Fibroblast of lung (primary cell): Measurements from ENCODE around the gene CTNND2. TPM values are rescaled to one million over a fixed set of nuclear protein-coding genes. Genes with fewer than 3 reads are reported as not detected.

Experiments
- DNase-seq, 2 donors: peaks; one replicate each; pipeline versions ENCODE4 v3.0.0 to v3.0.0-alpha.2; 2010; ENCODE audit warnings: low read depth in 2 of 2
- H2AFZ ChIP-seq: 2 replicates; pipeline ENCODE4 v1.5.1; 2012; ENCODE audit warnings: low read length, control low read depth, inconsistent platforms
- H3K27ac ChIP-seq: 2 replicates; pipeline ENCODE4 v1.5.1; 2011; ENCODE audit warnings: low read length, control low read depth; ENCODE audit not compliant: insufficient read depth
- H3K27me3 ChIP-seq: 2 replicates; pipeline ENCODE4 v1.5.1; 2011; ENCODE audit warnings: mild to moderate bottlenecking, low read length; ENCODE audit not compliant: control insufficient read depth, insufficient read depth
- H3K36me3 ChIP-seq: 2 replicates; pipeline ENCODE4 v1.5.1; 2011; ENCODE audit warnings: low read length; ENCODE audit not compliant: control insufficient read depth, insufficient read depth
- H3K4me1 ChIP-seq: 2 replicates; pipeline ENCODE4 v1.5.1; 2011; ENCODE audit warnings: low read length; ENCODE audit not compliant: control insufficient read depth, insufficient read depth; ENCODE audit errors: extremely low read depth
- H3K4me2 ChIP-seq: 2 replicates; pipeline ENCODE4 v1.5.1; 2011; ENCODE audit warnings: low read length, control low read depth; ENCODE audit not compliant: insufficient read depth; ENCODE audit errors: extremely low read depth
- H3K4me3 ChIP-seq, 4 experiments: fragments of 200-600 bp in 1 of 4; sonication (generic) in 1 of 4; replicated peaks in 1 of 4; 2 replicates each; pipeline ENCODE4 v1.5.1; 2011 to 2016; ENCODE audit warnings: low read length in 4 of 4, low read depth in 3 of 4, mild to moderate bottlenecking in 3 of 4, control low read depth in 2 of 4, inconsistent platforms in 1 of 4, mixed read lengths in 1 of 4; ENCODE audit not compliant: insufficient read depth in 1 of 4; ENCODE audit errors: control extremely low read depth in 1 of 4
- H3K79me2 ChIP-seq: 2 replicates; pipeline ENCODE4 v1.5.1; 2012; ENCODE audit warnings: mild to moderate bottlenecking, low read length, inconsistent platforms; ENCODE audit not compliant: control insufficient read depth, insufficient read depth
- H3K9ac ChIP-seq: 2 replicates; pipeline ENCODE4 v1.5.1; 2011; ENCODE audit warnings: mild to moderate bottlenecking, low read length, control low read depth; ENCODE audit not compliant: insufficient read depth
- H3K9me3 ChIP-seq: 2 replicates; pipeline ENCODE4 v1.5.1; 2012; ENCODE audit warnings: low read depth, low read length; ENCODE audit not compliant: control insufficient read depth, insufficient read depth
- H4K20me1 ChIP-seq: 2 replicates; pipeline ENCODE4 v1.5.1; 2011; ENCODE audit warnings: low read length; ENCODE audit not compliant: control insufficient read depth, insufficient read depth; ENCODE audit errors: extremely low read depth
- CTCF ChIP-seq, 2 donors: IDR thresholded peaks in 1 of 2; conservative IDR thresholded peaks in 1 of 2; 1 replicate in 1 of 2; 2 replicates in 1 of 2; pipeline ENCODE4 v1.5.1; 2011 to 2012; ENCODE audit warnings: low read length in 2 of 2, control low read depth in 1 of 2, inconsistent platforms in 1 of 2, low read depth in 1 of 2, mild to moderate bottlenecking in 1 of 2
- EZH2 ChIP-seq: IDR thresholded peaks from 2 replicates; pipeline ENCODE4 v1.5.1; 2012; ENCODE audit warnings: low read length, control low read depth, mild to moderate bottlenecking; ENCODE audit errors: missing control alignments
- polyA plus RNA-seq, 2 donors: library from polyadenylated mRNA; depleted of rRNA in 1 of 2; stranded (reverse) in 1 of 2; unstranded in 1 of 2; fragments of >200 nt; gene quantifications; 2 replicates each; pipeline ENCODE4 v1.2.1, GENCODE V29; 2011 to 2012; ENCODE audit warnings: missing spikeins in 1 of 2
- total RNA-seq: library from RNA; depleted of rRNA; stranded (reverse); fragments of >200 nt; gene quantifications from 2 replicates; pipeline ENCODE4 v1.2.1, GENCODE V29; 2014

CTNND2 gene
- total and polyA plus RNA-seq, 2 donors (not counting 1 experiment from before 2014, with no cell fraction given) = not detected

DNA sequence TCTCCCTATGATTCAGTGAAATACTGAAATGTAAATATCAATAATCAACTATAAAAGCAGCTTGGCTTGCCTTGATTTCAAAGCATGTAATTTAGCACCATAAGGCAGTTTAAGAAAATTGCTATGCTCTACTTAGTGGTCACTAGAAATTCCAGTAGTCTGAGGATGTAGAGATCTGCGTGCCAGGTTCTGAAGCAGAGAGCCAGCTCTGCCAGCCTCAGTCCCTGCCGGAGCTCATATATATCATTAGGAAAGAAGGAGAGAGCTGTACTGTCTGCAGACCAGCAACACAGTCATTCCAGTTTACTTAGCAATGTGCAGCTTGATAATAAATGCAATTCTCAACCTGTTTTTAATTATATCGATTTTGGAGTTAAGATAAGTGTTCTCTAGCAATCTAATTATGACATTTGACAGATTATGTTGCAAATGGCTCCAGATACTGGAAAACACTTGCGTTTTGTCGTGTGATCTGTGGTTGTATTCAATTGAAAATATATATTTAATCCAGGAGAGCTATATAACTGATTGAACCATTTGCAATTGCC lies 540.5 kb downstream of the CTNND2 start:
- no peaks in the 10 kb centered on the region for H4K20me1 ChIP-seq
- H3K4me3 ChIP-seq = no peak overlapping the region
- no peaks in the 10 kb centered on the region for H3K4me1 ChIP-seq
- H3K79me2 ChIP-seq = no peaks in the 10 kb centered on the region
- no peaks in the 10 kb centered on the region for H3K36me3 ChIP-seq
- no peaks in the 10 kb centered on the region for H3K9me3 ChIP-seq
- TF ChIP-seq EZH2 (no peak), CTCF (conservative IDR thresholded peaks at IDR 0.05 in 1 of 2, IDR thresholded peaks at IDR 0.05 in 1 of 2; ENCODE audit: low read depth in 1 of 2, low read length in 2 of 2) (no peak)
- H3K27me3 ChIP-seq = no peaks in the 10 kb centered on the region
- H2AFZ ChIP-seq = no peak overlapping the region
- no peak for DNase-seq
- no peak overlapping the region for H3K27ac ChIP-seq
- no peak overlapping the region for H3K4me2 ChIP-seq
- H3K9ac ChIP-seq = no peak overlapping the region

DNA sequence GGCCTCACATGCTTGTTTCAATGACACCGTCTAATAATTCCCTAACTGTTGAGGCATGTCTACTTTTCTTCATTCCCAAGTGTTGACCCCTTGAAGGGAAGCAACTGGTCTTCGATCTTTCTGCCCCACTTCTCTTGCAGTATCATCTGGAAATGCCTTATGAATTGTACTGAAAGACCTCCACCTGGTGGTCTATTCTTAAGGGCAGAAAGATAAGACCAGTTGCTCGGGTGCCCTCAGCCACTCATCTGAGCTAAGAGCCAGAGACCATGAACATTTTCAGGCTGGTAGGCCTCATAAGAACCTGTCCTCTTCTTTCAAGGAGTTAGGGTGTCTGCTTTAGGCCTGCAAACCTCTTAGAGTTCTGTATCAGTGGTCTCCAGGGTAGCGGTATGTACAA lies 542.5 kb downstream of the CTNND2 start:
- no peak overlapping the region for H3K4me3 ChIP-seq
- DNase-seq = no peak
- H3K27me3 ChIP-seq = no peaks in the 10 kb centered on the region
- no peak overlapping the region for H3K9ac ChIP-seq
- no peak overlapping the region for H2AFZ ChIP-seq
- no peaks in the 10 kb centered on the region for H4K20me1 ChIP-seq
- no peaks in the 10 kb centered on the region for H3K4me1 ChIP-seq
- no peaks in the 10 kb centered on the region for H3K36me3 ChIP-seq
- no peaks in the 10 kb centered on the region for H3K79me2 ChIP-seq
- no peak overlapping the region for H3K4me2 ChIP-seq
- H3K27ac ChIP-seq = no peak overlapping the region
- TF ChIP-seq CTCF (conservative IDR thresholded peaks at IDR 0.05 in 1 of 2, IDR thresholded peaks at IDR 0.05 in 1 of 2; ENCODE audit: low read depth in 1 of 2, low read length in 2 of 2) = no peak
- no peak for TF ChIP-seq EZH2
- H3K9me3 ChIP-seq = no peaks in the 10 kb centered on the region

- no peak overlapping the region for H3K27ac ChIP-seq
- H3K9ac ChIP-seq = no peak overlapping the region
- no peak for DNase-seq
- H2AFZ ChIP-seq = no peak overlapping the region
- no peaks in the 10 kb centered on the region for H3K4me1 ChIP-seq
- H4K20me1 ChIP-seq = no peaks in the 10 kb centered on the region
- H3K4me3 ChIP-seq = no peak overlapping the region
- H3K4me2 ChIP-seq = no peak overlapping the region
- no peaks in the 10 kb centered on the region for H3K27me3 ChIP-seq
- no peaks in the 10 kb centered on the region for H3K9me3 ChIP-seq
- H3K79me2 ChIP-seq = no peaks in the 10 kb centered on the region
- no peaks in the 10 kb centered on the region for H3K36me3 ChIP-seq
- no peak for TF ChIP-seq CTCF (conservative IDR thresholded peaks at IDR 0.05 in 1 of 2, IDR thresholded peaks at IDR 0.05 in 1 of 2; ENCODE audit: low read depth in 1 of 2, low read length in 2 of 2)
- no peak for TF ChIP-seq EZH2
Observed at GRCh38 chr5:11357928-11358327, 546.3 kb downstream of the CTNND2 start.
